ENCODE measurements around the gene DTD1. TPM values are rescaled to one million over a fixed set of nuclear protein-coding genes. Genes with fewer than 3 reads are reported as not detected.

DTD1 gene
- total RNA-seq, 1 experiment from 2014 or later, result 71.4 TPM

DNA sequence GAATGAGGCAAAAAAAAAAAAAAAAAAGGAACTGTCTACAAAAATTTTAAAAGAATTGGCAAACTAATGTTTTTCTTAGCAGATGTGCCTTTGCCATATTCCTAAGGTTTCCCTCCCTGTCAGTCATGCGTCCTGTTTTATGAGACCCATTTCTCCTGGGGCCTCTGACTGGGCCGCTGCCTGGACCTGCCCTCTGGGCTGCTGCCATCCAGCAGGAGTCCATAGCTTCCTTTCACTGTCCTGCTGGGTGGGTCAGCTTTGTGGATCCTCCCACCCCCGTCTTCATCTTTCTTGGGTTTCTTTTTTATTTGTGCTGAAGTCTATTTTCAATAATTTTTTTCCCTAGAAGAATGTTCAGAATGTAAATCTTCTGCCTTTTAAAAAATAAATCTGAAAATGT lies 114.9 kb downstream of the DTD1 start:
- DNase-seq (ENCODE audit: low read depth), result peak; percentile 29

DNA sequence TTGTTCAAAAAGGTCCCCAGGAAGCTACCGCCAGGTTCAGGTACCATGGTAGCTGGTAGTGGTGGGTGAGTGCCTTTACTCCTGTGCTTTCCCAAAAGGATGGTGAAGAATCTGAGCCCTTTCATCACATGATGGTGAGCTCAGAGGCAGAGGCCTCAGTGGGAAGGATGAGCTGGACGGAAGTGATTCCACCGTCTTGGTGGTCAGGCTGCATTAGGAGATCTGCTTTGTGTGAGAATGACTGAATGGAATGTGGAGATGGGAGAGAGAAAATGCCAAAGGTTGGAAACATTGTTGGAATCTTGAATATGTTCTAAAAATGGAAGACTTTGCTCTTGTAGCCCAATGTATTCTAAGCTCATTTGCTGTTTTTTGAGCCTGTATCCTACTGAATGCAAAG lies 117.6 kb downstream of the DTD1 start:
- DNase-seq (ENCODE audit: low read depth), result peak; percentile 93

DNA sequence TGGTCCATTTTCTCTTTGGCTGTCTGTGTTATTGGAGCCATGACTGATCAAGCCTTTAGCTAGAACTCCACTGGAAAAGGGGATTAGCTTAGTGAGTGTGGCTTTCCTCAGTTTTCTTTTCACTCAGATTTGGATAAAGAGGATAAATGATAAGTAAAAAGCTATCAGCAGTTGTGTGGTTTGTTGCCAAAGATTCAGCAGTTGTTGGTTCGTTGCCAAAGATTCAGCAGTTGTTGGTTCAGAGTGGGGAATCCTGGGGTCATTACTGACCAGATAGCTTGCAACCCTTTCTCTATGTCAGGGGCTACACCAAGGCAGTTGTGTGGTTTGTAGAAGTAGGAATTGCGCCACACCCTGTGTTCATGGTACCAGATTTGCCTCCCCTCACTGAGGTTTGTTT lies 118.1 kb downstream of the DTD1 start:
- DNase-seq (ENCODE audit: low read depth), result peak; percentile 55

DNA sequence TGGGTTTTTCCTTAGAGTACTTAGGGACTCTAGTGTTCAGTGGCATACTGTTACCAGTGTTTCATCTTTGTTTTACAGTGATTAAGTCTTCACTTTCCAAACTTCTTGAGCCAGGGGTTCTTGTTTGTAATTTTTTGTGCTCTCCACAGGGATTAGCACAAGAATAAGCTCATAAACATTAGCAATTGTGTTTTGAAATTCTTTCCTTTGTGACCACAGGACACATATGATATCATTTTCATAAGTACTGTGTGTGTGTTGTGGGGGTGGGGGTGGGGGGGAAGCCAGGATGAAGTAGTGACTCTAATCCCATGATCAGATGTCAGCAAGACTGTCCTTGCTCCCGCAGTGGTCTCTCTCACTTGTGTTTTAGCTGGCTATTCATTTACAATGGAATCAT lies 124.3 kb downstream of the DTD1 start:
- DNase-seq (ENCODE audit: low read depth), result peak; percentile 65

DNA sequence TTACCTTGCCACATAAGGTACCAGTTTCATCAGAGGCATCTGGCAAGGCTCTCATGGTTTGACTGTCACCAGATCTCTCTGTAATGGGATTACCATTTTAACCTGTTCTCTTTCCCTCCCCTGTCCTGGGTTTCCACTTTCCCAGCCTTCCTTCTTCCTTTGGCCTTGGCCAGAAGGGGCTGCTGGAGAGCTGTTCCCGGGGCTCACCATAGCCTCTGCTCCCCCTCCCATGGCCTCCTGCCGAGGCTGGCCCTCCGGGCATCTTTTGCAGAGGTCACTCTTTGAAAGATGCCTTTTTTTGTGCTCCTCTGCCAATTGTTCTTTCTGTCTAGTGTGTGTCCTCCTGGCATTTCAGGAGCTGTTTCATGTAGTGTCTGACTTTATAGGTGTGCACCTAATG lies 125.0 kb downstream of the DTD1 start:
- no peak for DNase-seq (ENCODE audit: low read depth)

DNA sequence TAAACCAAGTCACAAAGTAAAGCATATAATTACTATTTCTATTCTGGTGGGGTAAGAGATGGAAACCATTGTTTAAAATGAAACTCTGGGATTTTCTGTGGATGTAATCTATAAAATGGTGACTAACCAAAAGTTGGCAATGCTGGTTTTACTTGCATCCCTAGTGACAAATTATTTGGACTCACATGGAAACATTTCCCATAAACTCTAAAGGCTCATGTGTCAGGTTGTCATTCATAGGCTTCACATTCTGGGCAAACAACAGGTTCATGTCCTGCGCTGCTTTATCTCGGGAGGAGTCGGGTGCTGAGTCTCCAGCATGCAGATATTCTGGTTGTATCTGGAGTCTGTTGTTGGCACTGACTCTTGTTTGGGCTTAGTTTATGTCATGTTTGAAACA lies 127.7 kb downstream of the DTD1 start:
- DNase-seq (ENCODE audit: low read depth), result no peak

DNA sequence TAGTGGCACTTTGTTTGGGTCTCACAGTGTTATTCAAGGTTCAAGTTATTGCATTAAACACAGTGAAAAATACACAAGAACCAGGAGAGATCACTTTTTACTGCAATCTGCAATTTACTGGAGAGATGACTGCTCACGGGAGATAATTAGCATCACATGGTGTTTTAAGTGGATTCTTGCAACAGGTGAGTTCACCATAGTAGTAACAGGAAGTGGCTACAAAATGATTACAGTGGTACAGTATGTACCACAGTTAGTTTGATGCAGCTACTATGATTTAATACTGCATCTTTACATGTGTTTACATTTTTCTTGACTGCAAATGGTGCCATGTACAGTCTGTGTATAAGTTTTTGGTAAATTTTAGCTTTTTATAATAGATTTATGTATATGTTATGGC lies 129.2 kb downstream of the DTD1 start:
- DNase-seq (ENCODE audit: low read depth), result peak; percentile 36

DNA sequence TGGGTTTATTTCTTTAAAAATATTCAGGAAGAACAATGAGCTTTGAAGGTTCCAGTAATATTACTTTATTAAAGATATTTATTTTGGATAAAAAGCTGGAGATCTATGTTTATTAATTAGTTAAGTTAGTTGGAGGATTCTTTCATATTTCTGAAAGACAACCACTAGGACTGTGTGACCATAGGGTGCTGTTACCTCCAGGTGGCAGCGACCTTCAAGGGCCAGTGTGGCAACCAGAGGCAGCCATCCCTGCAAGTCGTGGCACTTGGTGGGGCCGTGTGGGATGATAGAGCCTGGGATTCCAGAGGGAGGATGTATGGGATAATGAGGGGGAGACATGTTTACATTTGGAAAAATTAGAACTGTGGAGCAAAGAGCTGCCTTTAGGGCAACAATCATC lies 130.3 kb downstream of the DTD1 start:
- no peak for DNase-seq (ENCODE audit: low read depth)

DNA sequence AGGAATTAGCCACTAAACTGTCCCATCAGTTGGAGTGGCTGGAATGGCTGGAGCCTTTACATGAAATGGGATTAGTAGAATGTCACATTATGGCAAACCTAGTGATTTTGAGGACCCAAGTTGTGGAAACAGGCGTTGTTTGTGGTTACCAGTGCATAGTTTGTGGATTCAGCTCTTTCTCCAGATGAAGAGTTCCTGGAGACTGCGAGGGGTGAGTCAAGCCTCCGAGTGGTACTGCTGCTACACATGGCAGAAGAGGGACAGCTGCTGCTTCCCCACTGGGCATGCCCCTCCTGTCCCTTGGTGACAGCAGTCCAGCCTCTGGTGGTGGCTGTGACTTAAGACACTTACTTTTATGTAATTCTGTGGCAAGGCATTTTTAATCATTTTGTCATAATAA lies 131.6 kb downstream of the DTD1 start:
- DNase-seq (ENCODE audit: low read depth), result peak; percentile 87

DNA sequence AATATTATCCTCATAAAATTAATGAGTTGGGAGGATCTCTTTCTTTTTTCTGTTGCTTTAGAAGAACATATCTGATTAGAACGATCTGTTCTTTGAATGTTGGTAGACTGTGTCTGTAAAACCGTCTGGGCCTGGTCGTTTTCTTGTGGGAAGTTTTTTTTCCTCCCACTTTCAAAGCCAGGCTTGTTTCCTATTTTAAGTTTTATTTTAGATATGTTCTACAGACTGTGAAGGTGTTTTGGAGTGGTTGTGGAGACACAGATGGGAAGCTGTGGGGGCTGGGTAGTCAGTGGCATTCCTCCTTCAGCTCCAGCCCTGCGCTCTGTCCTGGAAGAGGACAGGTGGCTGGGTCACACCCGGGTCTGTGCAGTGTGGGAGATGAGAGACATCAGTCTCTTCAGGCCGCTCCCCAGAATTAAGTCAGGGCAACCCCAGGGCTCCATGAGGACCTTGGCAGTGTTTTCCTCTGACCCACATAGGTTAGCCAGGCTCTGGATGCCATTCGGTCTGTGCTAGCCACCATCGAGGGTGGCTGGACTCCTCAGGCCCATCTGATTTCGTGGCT lies 133.8 kb downstream of the DTD1 start:
- DNase-seq (ENCODE audit: low read depth), result no peak

DNA sequence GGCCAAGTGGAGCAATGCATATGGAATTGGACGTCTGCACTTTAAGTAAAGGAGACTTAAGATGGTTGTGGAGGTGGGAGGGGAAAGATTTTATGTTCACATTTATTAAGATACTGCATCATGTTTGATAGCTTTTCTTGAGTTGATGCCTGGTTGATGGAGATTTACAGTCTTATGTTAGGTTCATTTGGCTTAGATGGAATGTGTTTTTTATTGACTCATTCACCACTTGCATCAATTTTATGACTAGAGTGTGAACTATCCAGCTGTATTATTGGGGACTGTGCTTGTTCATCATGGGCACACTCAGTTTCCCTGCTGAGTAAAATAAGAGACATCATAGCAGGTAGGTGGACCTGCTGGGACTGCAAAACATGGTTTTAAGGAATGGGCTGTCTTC lies 134.5 kb downstream of the DTD1 start:
- DNase-seq (ENCODE audit: low read depth), result peak; percentile 62

DNA sequence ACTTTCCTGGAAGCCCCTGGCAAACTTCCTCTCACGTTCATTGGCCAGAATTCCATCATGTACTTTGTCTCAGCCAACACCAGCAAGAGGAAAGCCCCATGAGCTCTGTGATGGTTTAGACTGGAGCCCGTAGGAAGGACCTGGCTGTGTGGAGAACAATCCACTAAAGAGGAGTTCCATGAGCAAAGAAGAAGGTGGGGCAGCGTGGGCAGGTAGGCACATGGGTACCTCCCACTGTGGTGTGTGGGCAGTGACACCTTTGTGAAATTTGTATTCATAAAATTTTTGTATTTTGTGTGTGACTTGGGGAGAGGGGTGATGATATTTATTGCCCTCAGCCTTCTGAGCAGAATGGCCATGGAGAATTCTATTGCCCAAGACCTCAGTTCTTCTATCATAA lies 136.2 kb downstream of the DTD1 start:
- DNase-seq (ENCODE audit: low read depth), result no peak

DNA sequence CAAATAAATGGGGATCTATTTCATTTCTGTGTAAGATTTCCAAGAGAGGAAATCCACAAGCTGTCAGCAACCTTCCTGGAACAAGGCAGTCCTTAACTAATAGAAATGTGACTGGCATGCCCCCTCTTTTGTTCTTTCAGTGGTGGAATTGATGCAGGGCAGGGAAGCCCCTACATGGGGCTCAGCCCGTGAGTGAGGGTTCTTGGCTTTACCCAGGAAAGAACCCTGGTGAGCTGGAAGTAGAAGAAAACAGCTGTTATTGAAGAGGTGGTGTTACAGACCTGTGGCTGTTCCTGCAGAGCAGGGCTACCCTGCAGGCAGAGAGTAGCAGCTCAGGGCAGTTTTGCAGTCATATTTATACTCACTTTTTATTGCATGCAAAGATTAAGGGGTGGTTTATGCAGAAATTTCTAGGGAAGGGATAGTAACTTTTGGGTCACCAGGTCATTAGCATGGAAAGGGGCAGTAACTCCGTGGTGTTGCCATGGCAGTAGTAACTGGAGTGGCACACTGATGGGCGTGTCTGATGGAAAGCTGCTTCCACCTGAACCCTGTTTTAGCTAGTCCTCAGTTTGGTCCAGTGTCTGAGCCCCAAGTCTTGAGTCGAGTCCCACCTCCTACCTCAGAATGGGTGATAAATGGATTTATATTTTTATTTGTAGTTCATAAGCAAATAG lies 137.1 kb downstream of the DTD1 start:
- DNase-seq (ENCODE audit: low read depth), result no peak

DNA sequence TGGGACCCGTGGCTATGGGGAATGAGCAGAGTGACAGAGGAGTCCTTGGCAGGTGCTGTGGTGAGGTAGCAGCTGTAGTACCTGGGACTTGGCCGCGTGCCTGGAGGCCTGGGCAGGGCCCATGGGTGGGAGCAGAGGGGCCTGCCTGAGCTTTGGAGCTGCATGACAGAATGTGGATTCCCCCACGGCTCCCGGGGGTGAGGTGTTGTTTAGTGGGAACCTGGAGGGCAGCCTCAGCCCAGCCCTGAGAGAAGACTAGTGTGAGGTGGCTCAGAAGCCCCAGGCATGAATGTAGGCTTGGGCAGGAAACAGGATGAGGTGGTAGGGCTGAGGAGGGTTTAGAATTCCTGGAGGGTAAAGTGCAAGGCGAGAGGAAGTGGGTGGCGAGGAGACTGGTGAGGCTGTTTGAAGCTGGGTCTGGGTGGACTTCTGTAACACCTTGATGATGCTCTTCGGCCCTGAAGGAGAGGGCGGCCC lies 139.2 kb downstream of the DTD1 start:
- no peak for DNase-seq (ENCODE audit: low read depth)

DNA sequence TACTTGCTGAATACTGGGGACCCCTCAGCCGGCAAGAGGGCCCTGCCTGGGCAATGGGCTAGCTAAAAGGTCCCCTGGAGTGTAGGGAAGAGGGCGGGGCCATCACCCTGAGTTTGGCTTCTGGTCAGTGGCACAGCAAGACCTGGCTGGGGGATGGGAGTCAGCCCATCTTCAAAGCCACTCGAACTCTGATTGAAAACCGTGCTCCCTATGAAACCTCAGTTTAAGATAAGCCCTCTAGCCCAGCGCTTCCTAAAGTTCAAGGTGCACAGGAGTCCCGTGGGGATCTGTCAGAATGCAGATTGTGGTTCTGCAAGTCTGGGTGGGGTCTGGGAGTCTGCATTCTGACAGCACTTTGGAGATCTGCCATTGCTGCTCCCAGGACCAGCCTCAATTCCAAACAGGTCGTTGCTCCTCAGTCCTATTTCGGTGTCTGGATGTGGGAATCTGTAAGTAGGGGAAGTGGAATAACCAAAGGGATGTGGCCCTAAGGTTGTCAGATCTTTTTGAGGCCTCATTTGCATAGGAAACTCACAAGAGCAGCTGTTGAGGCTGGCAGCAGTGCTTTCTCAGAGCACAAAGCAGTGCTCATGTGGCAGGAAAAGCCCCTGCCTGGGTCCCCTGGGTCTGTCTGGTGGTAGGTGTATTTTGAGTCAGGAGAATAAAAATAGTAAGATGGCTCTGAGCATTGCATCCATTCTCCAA lies 140.5 kb downstream of the DTD1 start:
- peak; percentile 71 for DNase-seq (ENCODE audit: low read depth)

DNA sequence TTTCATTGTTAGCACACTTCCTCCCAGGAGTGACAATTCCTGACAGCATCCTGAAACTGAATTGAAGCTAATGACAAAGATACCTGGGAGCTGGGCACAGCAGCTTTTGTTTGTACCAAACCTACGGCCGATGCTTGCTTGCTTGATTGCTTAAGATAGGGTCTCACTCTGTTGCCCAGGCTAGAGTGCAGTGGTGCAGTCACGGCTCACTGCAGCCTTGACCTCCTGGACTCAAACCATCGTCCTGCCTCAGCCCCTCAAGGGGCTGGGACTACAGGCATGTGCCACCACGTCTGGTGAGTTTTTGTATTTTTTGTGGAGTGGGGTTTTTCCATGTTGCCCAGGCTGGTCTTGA lies 141.0 kb downstream of the DTD1 start:
- no peak for DNase-seq (ENCODE audit: low read depth)

DNA sequence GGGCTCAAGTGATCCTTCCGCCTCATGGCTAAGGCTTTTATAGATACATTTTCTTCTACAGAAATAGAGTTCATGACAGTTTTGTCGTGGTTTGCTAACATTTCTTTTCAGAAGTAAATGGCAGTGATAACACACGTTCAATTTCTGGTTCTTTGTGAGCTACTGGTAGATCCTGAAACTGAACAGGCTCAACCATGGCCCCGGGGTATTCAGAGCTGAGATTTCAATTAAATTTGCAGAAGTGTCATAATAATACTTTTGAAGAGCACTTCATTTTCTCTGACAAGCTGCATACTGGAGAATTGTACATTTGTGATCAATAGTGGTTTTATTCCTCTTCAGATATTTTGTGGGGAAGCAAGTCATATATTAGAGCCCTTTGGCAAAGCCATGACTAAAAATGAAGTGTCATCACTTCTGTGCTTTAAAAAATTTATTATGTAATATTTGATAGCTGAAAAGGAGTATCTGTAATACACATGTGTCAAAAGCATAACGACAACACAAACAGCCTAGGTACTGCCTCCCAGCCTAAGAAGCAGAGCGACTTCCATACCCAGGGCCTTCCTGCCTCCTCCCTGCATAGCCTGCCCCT lies 141.5 kb downstream of the DTD1 start:
- no peak for DNase-seq (ENCODE audit: low read depth)

DNA sequence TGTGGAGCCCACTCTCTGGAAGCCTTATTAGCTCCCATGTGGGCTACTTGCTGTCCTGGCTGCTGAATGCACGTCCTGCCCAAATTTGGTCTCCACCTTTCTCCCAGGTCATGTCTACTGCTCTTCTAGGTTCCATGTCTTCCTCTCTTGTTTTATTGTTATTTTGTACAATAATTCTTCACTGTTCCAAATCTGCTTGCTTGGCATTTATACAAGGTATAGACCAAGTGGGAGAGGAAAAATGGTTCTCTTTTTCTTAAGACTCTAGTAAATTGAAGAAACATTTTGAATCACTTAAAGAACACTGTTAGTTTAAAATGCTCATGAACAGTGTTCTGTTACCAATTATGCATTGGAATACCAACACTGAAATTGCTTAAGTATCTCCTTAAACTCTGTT lies 144.1 kb downstream of the DTD1 start:
- no peak for DNase-seq (ENCODE audit: low read depth)

DNA sequence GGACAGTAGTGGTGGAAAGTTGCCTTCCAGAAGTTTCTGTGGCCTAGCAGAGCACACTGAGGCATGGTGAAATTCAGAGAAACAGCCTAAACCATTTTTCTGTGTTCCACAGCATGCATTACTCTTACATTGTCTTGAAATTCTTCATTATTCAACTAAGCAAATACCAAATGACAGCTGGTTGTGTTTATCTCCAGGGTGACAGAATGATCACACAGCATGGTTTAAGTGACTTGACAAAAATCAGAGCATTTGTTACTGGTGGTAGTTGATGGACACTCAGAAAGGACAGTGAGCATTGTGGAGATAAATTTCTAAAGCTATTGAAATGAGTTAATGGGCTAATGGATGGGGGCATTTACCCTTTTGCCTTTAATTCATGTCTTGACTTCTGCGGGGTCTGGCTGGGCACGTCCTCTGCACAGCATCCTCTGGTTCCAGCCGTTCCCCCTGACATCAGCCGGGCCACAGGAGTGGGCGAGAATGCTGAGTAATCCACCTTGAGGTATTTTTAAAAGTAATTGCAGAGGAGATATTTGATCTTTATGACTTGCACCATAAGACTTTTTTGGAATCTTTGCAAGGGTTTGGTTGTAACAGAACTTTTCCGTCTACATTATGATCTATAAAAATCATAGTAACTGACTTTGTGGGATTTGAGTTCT lies 146.8 kb downstream of the DTD1 start:
- DNase-seq (ENCODE audit: low read depth), result peak; percentile 54

DNA sequence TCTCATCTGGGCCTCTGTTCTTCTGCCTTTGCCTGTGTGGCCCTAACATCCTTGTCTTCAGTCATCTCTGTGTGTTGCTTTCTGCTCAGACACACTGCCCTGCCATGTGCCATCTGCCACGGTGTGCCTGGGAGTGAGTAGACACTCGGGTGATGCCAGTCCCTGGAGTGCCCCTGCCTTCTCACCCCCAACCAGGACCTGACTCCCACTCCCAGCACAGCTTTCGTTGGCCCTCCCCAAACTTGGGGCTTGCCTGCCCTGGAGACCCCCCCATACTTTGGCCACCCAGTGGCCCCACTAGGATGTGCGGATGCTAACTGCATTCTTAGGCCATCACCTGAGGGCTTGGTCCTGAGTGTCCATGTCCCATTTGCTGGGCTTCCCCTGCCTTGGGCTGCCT lies 149.3 kb downstream of the DTD1 start:
- no peak for DNase-seq (ENCODE audit: low read depth)

DNA sequence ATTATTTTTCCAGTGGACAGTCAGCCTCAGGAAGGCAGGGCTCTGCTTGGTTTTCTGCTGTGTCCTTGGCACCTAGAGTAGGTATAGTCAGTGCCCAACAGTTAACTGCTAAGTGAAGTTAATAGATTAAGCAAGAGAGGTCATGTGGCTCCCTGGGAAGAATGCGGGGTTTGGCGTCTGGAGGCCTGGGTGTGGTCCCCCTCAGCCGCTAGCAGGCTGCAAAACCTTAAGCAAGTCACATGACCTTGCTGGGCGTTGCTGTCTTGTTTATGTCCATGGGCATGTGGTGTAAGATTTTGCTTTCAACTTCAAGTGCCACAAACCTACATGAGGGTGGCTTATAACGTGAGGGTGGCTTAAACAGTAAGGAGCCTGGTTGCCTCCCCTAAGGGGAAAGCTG lies 150.2 kb downstream of the DTD1 start:
- DNase-seq (ENCODE audit: low read depth), result no peak

DNA sequence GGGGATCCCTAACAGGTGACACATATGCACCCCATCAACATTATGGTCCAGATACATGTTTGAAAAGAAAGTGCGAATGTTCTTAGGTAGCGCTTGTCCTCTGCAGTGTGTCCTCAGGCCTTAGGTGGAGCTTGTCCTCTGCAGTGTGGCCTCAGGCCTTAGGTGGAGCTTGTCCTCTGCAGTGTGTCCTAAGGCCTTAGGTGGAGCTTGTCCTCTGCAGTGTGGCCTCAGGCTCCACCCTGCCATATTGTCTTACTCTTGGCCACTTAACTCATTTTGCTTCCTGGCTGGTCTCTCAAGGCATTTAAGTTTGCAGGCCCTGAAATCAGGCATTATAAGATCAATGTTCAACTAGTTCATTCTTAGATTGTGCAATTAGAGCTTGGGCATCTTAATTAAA lies 151.0 kb downstream of the DTD1 start:
- DNase-seq (ENCODE audit: low read depth), result no peak
